Activated CD4-positive, alpha-beta T cell treated with anti-CD3 and anti-CD28 coated beads for 4 hours (primary cell): ENCODE data around the gene CIAO2A.
"Not testable (repeated sequence)": the region's sequence is repeated elsewhere in the genome, so short reads cannot be mapped to it uniquely, and the experiment has no call there.

Experiments used
- DNase-seq, 2 donors: peaks; one replicate each; pipeline ENCODE4 v3.0.0-alpha.2; 2020

CIAO2A gene, protein sequence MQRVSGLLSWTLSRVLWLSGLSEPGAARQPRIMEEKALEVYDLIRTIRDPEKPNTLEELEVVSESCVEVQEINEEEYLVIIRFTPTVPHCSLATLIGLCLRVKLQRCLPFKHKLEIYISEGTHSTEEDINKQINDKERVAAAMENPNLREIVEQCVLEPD

DNA sequence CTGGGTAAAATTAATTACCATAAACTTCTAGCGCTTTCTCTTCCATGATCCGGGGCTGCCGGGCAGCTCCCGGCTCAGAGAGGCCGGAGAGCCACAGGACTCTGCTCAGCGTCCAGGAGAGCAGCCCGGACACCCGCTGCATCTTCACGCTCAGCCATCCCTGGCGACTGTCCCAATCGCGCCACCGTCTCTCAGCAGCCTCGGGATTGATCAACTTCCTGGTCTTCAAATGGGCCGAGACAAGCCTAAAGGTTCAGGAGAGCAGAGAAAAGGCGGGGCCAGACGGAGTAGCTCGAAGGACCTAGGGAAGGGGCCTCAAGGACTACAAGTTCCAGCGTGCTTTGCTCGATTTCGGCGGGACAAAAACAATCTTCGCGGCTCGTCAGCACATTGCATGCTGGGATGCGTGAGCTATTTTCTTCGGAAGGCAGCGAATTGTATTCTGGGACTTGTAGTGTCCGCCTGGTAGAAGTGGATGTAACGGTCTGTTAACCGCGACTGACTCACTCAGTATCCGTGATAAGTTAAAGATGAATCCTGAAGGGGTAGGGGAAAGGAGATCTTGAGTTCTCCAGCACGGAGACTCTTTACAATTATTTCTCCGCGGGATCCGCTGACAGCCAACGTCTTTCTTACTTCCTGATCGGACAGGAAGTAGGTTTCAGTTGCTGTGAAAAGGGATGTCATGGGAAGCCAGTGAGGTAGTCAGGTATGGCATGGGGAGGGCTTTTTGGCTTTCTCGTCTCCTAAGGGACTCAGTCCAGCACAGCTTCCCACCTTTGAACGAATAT is at the start of gene CIAO2A:
TSS of gene CIAO2A (minus strand) at position 212 of the 791 bp plus-strand sequence. CDS start at position 142, 70 bp downstream.
- peak; percentile 88 to 91 for DNase-seq

DNA sequence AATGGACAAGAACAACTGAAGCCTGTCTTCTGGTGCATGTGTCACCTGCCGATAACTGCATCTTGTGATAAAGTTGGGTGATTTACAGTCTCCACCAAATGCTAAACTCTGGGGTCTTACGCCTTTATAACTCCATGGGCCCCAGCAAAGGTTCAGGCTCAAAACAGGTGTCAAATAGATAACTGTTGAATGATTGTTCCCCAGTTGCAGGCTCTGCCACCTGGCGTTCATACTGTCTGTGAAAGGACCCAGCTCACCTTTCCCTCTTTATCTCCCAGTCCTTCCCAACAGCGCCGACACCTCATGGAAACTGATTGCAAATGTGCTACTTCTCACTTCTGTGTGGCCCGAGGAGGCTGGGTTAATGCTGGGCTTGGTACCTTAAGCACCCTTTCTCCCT is 49.6 kb upstream of the CIAO2A start:
- no peak for DNase-seq

DNA sequence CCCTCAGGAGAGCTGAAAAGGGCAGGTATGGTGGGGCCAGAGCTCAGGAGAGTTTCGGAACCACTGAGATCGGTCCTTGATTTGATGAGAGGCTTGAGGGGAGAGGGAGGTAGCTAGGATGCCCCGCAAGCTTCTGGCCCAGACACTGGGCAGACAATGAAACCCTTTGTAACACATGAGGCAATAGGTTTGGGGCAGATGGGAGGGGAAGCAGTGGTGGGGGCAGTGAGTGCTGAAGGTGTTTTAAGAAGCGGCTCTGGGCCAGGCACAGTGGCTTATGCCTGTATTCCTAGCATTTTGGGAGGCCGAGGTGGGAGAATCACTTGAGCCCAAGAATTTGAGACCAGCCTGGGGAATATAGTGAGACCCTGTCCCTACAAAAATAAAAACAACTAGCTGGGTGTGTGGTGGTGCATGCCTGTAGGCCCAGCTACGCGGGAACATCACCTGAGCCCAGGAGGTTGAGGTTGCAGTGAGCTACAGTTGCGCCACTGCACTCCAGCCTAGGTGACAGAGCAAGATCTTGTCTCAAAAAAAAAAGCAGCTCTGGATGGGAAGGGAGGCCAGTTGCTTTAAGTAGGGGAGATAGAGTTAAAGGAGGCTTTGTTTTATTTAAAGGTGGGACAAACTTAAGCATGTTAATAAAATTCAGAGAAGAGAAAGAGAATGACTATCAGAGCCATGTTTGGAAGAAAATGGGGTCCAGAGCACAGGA is 48.3 kb upstream of the CIAO2A start:
- DNase-seq: no peak

DNA sequence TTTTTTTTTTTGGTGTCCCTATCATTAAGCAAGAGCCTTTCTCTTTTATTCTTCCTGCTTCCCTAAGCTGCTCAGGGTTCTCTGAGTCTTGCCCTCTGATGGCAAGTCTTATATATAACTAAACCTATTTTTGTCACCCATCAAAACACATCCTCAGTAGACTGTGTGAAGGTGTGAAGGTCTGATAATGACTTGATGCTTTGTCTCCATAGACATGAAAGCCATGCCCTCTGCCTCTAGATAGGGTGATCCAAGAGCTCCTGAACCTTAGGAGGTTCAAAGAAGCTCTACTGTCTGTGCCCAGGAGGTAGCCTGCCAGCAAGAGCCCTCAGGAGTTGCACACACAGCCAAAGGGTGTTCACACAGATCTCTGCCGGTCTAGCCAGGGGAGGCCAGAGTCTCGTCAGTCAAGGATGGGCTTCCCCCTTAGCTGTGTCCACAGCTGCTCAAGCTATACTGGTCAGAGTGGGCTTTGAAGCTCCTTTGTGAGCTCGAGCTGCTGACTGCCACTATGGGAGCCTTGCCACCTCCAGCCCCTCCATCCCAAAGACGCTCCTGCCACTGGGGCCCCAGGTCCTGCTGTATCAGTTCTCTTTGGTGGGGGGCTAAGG is 44.8 kb upstream of the CIAO2A start:
- no peak for DNase-seq

DNA sequence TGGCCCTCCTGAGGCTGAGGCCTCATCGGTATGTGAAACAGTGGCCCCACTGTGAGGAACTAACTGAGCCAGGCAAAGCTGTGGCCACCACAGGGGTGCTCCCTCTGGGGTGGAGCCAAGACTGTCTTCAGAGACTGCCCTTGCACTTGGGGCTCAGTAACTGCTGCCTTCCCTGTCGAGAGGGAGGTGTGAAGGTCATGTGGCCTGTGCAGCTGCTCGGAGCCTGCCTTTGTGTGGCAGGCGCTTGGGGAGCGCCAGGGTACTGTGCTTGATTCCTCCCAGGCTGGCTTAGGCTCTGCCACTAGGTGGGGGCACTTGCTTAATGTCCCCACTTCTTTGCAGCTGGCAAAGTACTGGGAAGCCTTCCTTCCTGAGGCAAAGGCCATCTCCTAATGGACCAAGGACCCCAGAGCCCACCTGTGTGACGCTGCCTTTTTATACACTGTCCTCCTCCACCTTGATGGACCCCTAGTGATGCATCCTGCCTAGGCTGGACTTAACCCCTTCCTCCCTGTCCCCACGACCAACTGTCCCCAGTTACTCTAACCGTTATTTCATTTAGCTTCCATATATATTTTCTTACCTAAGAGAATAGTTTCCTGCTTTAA is 43.7 kb upstream of the CIAO2A start:
- DNase-seq: no peak

DNA sequence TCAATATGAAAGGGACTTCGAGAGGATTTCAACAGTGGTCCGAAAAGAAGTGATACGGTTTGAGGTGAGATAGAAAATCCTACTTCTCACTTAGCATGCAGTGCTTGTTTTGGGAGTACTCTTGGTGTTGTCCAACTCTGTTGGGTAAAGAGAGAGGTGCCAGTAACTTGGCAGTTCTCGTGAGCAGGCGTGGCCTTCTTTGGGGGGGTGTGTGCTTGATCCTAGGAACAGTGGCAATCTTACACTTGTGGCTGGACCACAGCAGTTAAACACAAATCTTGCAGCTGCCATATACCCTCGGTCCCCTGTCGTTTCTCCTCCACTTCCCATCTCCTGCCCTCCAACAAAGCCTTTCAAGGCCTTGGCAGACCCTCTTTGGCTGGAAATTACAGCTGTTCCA is 42.7 kb upstream of the CIAO2A start:
- no peak for DNase-seq

DNA sequence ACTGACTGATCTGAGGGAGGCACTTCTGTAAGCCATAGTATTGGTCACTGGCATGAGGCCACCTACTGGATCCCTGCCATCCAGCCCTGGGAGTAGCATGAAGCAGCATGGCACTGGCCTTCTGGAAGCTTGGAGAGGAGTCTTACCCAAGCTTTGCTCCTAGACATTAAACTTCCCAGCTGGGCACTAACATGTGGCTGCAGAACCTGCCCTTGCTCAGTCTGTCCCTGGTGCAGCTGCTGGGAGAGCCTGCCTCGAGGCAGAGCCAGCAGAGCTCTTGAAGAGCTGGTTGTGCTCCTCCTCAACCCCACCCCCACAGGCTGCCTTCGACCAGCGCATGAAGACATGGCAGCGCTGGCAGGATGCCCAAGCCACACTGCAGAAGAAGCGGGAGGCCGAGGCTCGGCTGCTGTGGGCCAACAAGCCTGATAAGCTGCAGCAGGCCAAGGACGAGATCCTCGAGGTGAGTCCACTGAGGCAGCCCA is 40.7 kb upstream of the CIAO2A start:
- DNase-seq: no peak

DNA sequence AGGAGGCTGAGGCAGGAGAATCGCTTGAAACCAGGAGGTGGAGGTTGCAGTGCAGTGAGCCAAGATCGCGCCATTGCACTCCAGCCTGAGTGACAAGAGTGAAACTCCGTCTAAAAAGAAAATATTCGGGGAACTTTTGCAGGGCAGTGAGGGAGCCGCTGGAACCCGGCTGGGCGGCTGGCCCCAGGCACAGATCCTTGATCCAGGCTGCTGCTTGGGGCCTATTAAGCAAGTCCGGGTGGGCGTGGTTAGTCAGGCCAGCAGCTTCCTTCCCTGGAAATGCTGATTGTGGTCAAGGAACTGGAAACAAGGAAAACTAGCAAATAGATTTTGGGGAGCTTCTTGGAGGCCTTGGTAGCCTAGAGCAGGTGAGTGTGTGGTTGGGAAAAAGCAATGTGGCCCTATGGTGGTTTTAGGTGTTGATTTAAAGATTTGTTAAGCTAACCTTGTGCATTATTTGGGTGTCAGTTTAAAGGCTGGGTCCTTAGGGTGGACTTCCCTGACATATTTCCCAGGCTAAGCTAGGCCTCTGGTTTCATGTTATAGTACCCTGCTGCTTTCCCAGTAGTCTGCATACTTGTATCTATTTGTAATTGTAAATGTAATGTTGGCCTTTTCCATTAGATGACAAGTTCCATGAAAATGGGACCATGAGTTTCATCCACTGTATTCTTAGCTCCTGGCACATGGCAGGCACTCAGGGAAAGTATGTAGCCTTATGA is 40.1 kb upstream of the CIAO2A start:
- DNase-seq: no peak

DNA sequence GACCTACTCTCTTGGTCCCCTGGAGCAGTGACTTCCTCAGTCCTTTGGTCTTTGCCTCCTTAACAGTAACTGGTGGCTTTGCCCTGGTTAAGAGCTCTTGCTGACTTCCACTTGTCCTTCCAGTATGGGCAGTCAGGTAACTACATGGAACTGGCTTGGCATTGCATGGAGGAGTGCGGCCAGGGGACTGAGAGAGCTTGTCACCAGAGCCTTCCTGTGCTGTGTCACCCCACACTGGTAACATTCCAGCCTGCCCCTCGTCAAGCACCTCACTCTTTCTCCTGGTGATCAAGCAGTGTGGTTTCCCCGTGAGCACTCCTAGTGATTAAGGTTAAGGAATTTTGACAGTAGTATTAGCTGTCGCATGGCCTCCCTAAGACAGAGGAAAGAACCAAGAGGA is 38.6 kb upstream of the CIAO2A start:
- DNase-seq: no peak

DNA sequence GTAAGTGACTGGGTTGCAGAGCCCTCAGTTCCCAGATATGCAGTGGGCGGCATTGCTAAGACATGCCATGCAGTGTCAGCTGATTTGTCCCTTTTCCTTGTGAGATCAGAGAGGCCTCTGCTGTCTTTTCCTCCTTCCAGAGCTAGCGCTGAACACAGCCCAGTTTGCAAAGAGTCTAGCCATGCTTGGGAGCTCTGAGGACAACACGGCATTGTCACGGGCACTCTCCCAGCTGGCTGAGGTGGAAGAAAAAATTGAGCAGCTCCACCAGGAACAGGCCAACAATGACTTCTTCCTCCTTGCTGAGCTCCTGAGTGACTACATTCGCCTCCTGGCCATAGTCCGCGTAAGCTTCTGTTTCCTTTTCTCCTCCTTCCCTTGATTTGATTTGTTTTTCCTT is 37.9 kb upstream of the CIAO2A start:
- DNase-seq: no peak

DNA sequence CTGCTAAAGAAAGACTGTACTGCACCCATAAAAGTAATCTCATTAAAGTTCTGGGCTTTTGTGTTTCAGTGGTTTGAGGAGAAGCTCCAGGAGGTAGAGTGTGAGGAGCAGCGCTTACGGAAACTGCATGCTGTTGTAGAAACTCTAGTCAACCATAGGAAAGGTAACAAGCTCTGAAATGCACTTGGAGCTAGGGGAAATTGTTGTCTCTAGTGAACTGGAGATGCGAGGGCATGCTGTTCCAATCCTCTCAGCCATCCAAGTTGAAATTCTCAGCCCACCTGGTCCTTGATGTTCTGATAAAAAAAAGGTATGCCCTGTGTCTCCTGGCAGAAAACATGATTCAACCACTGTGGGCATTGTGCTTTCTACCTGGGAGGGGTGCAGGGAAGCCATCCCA is 36.5 kb upstream of the CIAO2A start:
- DNase-seq: no peak

DNA sequence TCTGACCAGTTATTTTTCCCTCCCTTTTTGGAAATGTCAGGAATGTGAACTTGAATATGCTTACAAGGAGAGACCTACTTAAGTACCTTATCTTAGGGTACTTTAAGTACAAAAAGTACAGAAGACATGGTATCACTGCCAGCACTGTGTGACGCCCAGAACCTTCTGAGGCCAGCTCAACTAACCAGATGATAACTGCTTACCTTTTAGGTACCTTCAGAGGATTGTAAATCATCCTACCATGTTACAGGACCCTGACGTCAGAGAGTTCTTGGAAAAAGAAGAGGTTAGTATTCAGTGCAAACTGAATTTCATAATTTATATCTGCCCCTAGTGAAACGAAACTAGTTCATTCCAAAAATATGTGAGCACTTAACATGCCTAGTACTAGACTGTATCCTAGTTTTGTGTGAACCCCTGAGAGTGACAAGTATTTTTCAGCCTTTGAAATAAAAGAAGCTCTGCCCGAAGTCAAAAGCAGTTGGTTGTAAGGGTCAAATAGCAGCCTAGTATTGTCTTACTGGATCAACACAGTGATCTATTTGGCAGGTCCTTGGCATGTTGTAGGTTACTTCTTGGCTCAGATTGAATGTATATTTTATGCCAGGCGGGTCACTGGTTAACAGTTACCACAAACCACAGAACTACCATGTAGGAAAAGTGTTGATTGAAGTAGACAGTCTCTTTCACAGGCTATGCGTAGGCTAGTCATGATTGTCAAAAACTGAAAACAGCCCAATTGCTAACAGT is 34.1 kb upstream of the CIAO2A start:
- DNase-seq: no peak

DNA sequence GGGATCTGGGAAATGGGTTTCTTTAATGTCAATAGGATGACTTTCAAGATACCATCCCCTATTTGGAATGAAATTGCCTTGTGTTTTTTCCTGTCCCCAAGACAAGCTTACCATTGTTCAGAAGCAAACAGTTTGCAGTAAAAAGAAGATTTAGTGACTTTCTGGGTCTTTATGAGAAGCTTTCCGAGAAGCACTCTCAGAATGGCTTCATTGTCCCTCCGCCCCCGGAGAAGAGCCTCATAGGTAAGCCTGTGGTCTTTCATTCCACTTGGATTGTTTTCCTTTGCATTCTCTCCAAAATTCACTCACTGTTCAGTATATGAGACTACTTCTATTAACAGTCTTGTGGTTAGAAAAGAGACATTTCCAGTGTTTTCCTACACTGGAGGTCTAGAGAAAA is 32.3 kb upstream of the CIAO2A start:
- no peak for DNase-seq

DNA sequence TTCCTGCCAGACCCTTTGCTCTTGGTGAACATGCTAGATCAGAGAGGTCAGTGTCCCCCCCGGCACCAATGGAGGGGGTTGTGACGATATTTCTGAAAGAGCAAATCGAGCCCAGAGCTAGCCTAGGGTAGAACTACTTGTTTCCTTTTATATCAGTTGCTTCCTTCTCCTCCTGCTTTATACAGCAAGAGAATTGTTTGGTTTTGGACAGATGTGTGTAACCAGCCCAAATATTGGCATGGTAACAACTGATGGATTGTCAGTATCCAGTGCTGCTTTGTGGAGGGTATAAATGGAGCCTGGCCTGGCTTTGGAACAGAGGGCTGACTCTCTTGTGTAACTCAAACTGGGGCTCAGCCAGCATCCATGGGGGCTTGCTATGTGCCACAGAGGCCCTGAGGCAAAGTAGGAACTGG is 29.3 kb upstream of the CIAO2A start:
- no peak for DNase-seq

DNA sequence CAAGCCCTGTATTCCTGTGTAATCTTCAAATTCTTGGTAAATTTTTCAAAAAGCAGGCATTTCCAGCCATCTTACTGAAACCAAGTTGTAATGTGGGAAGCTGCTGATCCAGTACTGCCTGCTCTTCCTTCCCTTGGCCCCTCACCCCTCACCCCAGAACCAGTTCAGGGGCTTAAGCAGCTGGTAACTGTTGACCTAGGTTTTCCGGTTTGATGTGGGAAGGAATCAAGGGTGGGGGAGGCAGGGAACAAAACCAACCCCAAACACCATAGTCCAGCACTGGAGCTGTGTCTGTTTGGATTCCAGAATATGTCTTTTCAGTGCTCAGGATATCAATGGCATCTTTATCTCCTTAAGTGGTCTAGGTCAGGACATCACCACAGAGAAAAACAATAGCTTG is 28.8 kb upstream of the CIAO2A start:
- no peak for DNase-seq

DNA sequence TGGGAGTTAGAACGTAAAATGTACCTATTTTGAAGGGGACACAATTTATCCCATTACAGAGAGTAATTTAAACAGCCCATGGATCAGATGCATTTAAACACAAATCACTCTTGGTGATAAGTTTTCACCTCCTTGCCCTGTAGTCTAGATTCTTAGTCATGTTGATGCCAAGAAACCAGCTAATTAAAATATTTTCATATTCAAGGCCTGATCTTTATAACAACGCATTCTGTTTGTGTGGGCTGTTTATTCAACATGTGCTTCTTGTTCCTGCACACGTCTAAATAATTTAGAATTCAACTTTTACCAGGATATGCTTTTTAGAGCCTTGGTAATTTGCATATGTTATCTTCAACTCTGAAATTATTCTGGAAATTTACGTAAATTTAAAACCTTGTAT is 28.0 kb upstream of the CIAO2A start:
- DNase-seq: no peak

DNA sequence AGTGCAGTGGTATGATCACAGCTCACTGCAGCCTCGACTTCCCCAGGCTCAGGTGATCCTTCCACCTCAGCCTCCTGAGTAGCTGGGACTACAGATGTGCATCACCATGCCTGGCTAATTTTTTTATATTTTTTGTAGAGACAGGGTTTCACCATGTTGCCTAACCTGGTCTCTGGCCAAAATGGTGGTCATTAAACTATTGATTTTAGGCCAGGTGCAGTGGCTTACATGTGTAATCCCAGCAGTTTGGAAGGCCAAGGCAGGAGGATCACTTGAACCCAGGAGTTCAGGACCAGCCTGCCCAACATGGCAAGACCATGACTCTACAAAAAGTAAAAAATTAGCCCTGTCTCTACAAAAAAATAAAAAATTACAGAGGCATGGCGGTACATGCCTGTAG is 26.7 kb upstream of the CIAO2A start:
- DNase-seq: not testable (repeated sequence)

DNA sequence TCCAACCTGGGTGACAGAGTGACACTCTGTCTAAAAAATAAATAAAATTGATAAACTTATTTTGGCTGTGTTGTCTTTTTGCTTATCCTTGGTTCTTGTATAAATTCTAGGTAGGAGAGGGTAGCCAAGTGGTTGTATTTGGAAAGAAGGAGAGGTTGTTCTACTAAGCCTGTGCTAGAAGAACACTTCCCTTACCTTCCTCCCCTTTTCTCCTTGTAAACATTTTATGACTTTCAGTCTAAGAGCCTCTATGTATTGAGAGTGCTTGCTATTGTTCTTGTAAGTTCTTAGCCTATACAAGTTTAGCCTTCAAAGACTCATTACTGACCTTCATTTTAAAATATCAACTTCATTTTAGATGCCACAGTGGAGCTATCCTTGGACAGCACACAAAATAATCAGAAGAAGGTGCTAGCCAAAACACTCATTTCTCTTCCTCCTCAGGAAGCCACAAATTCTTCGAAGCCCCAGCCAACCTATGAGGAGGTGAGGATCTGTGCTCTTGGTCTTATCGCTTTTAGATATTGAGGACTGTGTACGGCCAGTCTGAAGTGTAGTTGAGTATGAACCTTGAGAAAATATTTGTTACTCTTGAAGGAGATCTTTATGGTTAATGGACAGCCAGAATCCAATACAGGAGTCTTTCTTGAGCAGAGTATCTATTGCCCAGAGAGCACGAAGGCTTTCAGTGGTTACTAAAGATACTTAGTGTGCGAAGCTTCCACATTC is 24.3 kb upstream of the CIAO2A start:
- DNase-seq: no peak

DNA sequence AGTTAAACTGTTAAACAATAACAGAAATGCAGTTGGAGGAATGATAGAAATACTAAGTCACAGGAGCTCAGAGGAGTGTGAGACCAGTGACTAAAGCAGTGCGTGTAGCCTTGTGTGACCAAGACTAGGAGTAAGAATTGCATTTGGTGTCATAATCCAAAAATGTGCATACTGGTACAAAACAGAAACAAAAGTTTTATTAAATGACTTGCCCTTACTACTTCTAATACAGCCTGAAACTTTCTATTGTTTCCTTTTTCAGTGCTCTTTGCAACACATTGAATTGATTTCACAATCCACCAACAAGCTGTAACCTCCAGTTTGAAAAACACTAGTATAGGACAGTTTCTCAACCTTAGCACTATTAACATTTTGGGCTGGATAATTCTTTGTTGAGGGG is 19.3 kb upstream of the CIAO2A start:
- DNase-seq: no peak

DNA sequence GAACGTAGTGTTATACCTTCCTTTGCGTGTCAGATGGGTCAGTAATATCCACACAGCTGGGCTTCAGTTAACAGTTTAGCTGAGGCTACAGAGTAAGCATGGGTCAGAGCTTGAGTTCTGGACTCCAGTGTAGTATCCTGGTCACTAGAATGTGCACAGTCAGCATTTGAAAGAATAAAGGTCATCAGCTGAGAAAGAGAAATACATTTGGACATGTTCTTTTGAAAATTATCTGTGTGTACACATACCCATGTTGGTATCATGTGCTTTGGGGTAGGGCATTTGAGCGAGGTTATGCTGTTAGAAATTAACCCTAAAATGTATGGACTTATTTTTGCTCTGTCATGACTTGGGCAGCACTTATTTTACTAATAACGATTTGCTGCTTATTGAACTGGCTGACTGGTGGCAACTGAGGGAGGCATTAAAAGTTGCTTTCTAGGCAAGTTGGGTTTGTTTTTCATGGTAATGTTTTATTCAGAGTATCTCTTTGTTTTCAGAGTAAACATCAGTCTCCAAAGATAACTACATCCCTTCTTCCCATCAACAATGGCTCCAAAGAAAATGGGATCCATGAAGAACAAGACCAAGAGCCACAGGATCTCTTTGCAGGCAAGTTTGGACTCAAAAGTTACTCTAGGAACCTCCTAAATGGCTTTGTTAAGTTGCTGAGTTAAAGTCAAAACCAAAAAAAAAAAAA is 18.6 kb upstream of the CIAO2A start:
- no peak for DNase-seq
